NCI-H526 (cell line): ENCODE data around the gene TRPV3.
"Not testable (repeated sequence)": the region's sequence is repeated elsewhere in the genome, so short reads cannot be mapped to it uniquely, and the experiment has no call there.

Source experiments
- DNase-seq, 2 experiments: peaks; one replicate each; lab custom pipeline; 2025; lab: John Stamatoyannopoulos, UW

Gene TRPV3

GRCh38 chr17:3524024-3524423, 33.6 kb downstream of the TRPV3 start:
- no peak for DNase-seq

GRCh38 chr17:3519472-3519871, 38.1 kb downstream of the TRPV3 start:
- DNase-seq, result not testable (repeated sequence)

GRCh38 chr17:3514873-3515272, 42.7 kb downstream of the TRPV3 start:
- DNase-seq, result no peak

- DNase-seq, result not testable (repeated sequence)
Observed at GRCh38 chr17:3514167-3514566, 43.4 kb downstream of the TRPV3 start.

- DNase-seq, result no peak
Observed at GRCh38 chr17:3513305-3514035, 44.1 kb downstream of the TRPV3 start.

- DNase-seq, result no peak
Observed at GRCh38 chr17:3512505-3513171, 45.0 kb downstream of the TRPV3 start.

- no peak for DNase-seq
Observed at GRCh38 chr17:3511852-3512504, 45.6 kb downstream of the TRPV3 start.

- DNase-seq, result peak in 1 of 2 experiments; percentile 49
Observed at GRCh38 chr17:3510090-3510489, 47.5 kb downstream of the TRPV3 start.

- DNase-seq, result no peak
Observed at GRCh38 chr17:3507869-3508268, 49.7 kb downstream of the TRPV3 start.

- DNase-seq, result no peak
Observed at GRCh38 chr17:3507071-3507470, 50.5 kb downstream of the TRPV3 start.

- DNase-seq, result no peak
Observed at GRCh38 chr17:3506054-3506453, 51.6 kb downstream of the TRPV3 start.

GRCh38 chr17:3505008-3505407, 52.6 kb downstream of the TRPV3 start:
- no peak for DNase-seq

GRCh38 chr17:3503285-3503684, 54.3 kb downstream of the TRPV3 start:
- no peak for DNase-seq

- no peak for DNase-seq
Observed at GRCh38 chr17:3502466-3502865, 55.1 kb downstream of the TRPV3 start.

GRCh38 chr17:3501344-3501743, 56.3 kb downstream of the TRPV3 start:
- DNase-seq, result no peak

GRCh38 chr17:3497101-3497500, 60.5 kb downstream of the TRPV3 start:
- DNase-seq, result no peak

- no peak for DNase-seq
Observed at GRCh38 chr17:3485481-3486068, 72.0 kb downstream of the TRPV3 start.

- DNase-seq, result no peak
Observed at GRCh38 chr17:3482852-3483251, 74.8 kb downstream of the TRPV3 start.

GRCh38 chr17:3479988-3480387, 77.6 kb downstream of the TRPV3 start:
- no peak for DNase-seq

GRCh38 chr17:3475812-3476610, 81.6 kb downstream of the TRPV3 start, which contains the start of gene ASPA:
TSS of gene ASPA (plus strand) at chr17:3475997. CDS start at chr17:3476160, 163 bp downstream.
- DNase-seq, result peak; percentile 44 to 58

GRCh38 chr17:3475251-3475685, 82.3 kb downstream of the TRPV3 start:
- no peak for DNase-seq

- DNase-seq, result peak in 1 of 2 experiments; percentile 3
Observed at GRCh38 chr17:3474212-3474611, 83.4 kb downstream of the TRPV3 start.
